ENCODE data around the gene TRIM10. TPM values are rescaled to one million over a fixed set of nuclear protein-coding genes. Genes with fewer than 3 reads are reported as not detected.

The TRIM10 gene
- total RNA-seq, 1 experiment from 2014 or later, result 0.95 TPM

DNA sequence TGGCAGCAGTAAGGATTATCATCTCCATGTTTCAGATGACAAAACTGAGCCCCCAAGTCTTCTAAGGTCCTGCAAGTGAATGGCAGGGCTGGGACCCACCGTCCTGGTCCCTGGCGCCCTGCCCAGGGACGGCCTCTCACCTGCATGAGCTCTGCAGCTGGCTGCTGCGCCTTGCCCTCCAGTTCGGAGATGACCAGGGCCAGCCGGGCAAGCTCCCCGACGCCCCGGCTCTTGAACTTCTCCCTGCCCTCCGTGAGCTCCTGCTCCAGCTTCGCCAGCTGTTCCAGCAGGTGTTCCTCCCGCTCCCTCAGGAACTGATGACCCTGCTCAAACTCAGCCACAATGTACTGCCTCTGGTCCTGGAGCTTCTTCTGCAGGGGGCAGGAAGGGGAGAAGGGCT, 35.4 kb upstream of the TRIM10 start:
- no peak for DNase-seq
- Mint-ChIP-seq H3K9me3 (ENCODE audit: unreplicated experiment) (no peaks in the 10 kb centered on the region), H3K27ac (ENCODE audit: unreplicated experiment) (no peak overlapping the region), H3K27me3 (ENCODE audit: insufficient read depth, unreplicated experiment) (no peaks in the 10 kb centered on the region), H3K4me1 (ENCODE audit: low read depth, unreplicated experiment) (no peaks in the 10 kb centered on the region), H3K36me3 (ENCODE audit: insufficient read depth, unreplicated experiment) (peaks cover 36% of the 10 kb centered on the region), H3K4me3 (ENCODE audit: unreplicated experiment) (no peak overlapping the region)
- H3K9me3 ChIP-seq, result no peaks in the 10 kb centered on the region
- no peaks in the 10 kb centered on the region for H3K4me1 ChIP-seq
- TF ChIP-seq, protein P1, sequence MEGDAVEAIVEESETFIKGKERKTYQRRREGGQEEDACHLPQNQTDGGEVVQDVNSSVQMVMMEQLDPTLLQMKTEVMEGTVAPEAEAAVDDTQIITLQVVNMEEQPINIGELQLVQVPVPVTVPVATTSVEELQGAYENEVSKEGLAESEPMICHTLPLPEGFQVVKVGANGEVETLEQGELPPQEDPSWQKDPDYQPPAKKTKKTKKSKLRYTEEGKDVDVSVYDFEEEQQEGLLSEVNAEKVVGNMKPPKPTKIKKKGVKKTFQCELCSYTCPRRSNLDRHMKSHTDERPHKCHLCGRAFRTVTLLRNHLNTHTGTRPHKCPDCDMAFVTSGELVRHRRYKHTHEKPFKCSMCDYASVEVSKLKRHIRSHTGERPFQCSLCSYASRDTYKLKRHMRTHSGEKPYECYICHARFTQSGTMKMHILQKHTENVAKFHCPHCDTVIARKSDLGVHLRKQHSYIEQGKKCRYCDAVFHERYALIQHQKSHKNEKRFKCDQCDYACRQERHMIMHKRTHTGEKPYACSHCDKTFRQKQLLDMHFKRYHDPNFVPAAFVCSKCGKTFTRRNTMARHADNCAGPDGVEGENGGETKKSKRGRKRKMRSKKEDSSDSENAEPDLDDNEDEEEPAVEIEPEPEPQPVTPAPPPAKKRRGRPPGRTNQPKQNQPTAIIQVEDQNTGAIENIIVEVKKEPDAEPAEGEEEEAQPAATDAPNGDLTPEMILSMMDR (IDR thresholded peaks at IDR 0.05; ENCODE audit: insufficient read depth in 1 of 2, low read depth in 1 of 2, low read length in 1 of 2, severe bottlenecking in 1 of 2, unreplicated experiment in 1 of 2), result no peak
- CTCF ChIA-PET, result no interaction called here
- H3K27me3 ChIP-seq (replicated peaks; ENCODE audit: control insufficient read depth, insufficient read depth, low read length), result no peaks in the 10 kb centered on the region
- H3K36me3 ChIP-seq (ENCODE audit: control insufficient read depth, insufficient read depth, low read length), result peaks cover 1% of the 10 kb centered on the region
- H3K4me3 ChIP-seq (ENCODE audit: low read depth, low read length), result no peak overlapping the region
- intact Hi-C loops (cut with micrococcal nuclease; ENCODE audit: unreplicated experiment), result no loop called here
- POLR2A ChIA-PET, result no interaction called here
- no TSS peak for BruUV-seq (replicated peaks)

DNA sequence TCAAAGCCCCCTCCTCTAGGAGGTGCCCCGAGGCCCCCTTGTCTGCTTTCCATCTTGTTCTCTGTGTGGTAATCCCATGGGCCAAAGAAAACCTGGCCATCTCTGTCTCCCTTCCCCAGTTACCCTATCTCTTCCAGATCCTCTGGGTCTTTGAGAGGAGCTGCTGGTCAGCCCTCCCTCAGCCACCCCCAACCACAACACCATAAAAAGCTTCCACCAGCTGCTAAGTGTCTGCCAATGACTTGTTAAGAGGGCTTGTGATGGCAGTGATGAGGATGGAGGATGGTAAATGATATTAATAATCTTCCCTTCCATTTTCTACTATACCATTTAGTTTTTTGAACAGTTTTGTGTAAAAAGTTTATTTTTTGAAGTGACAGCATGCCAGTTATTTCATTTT, 34.9 kb upstream of the TRIM10 start:
- DNase-seq, result no peak
- Mint-ChIP-seq H3K4me3 (ENCODE audit: unreplicated experiment) (no peak overlapping the region), H3K27ac (ENCODE audit: unreplicated experiment) (no peak overlapping the region), H3K36me3 (ENCODE audit: insufficient read depth, unreplicated experiment) (peaks cover 36% of the 10 kb centered on the region), H3K27me3 (ENCODE audit: insufficient read depth, unreplicated experiment) (no peaks in the 10 kb centered on the region), H3K9me3 (ENCODE audit: unreplicated experiment) (no peaks in the 10 kb centered on the region), H3K4me1 (ENCODE audit: low read depth, unreplicated experiment) (no peaks in the 10 kb centered on the region)
- peaks cover 1% of the 10 kb centered on the region for H3K36me3 ChIP-seq (ENCODE audit: control insufficient read depth, insufficient read depth, low read length)
- H3K4me1 ChIP-seq, result no peaks in the 10 kb centered on the region
- TF ChIP-seq, protein P1 (IDR thresholded peaks at IDR 0.05; ENCODE audit: insufficient read depth in 1 of 2, low read depth in 1 of 2, low read length in 1 of 2, severe bottlenecking in 1 of 2, unreplicated experiment in 1 of 2), result no peak
- ChIA-PET POLR2A (no interaction called here), CTCF (no interaction called here)
- H3K9me3 ChIP-seq, result no peaks in the 10 kb centered on the region
- H3K27me3 ChIP-seq (replicated peaks; ENCODE audit: control insufficient read depth, insufficient read depth, low read length), result no peaks in the 10 kb centered on the region
- H3K4me3 ChIP-seq (ENCODE audit: low read depth, low read length), result no peak overlapping the region
- BruUV-seq (replicated peaks), result no TSS peak
- intact Hi-C loops (cut with micrococcal nuclease; ENCODE audit: unreplicated experiment), result no loop called here

GRCh38 chr6:30194797-30195690, 34.0 kb upstream of the TRIM10 start:
- ChIA-PET POLR2A (no interaction called here), CTCF (no interaction called here)
- H3K4me1 ChIP-seq, result no peaks in the 10 kb centered on the region
- H3K4me3 Mint-ChIP-seq (ENCODE audit: unreplicated experiment), result no peak overlapping the region
- H3K27ac Mint-ChIP-seq (ENCODE audit: unreplicated experiment), result no peak overlapping the region
- intact Hi-C loops (cut with micrococcal nuclease; ENCODE audit: unreplicated experiment), result no loop called here
- TF ChIP-seq, protein P1 (IDR thresholded peaks at IDR 0.05; ENCODE audit: insufficient read depth in 1 of 2, low read depth in 1 of 2, low read length in 1 of 2, severe bottlenecking in 1 of 2, unreplicated experiment in 1 of 2), result no peak
- no peaks in the 10 kb centered on the region for H3K27me3 Mint-ChIP-seq (ENCODE audit: insufficient read depth, unreplicated experiment)
- no peak for DNase-seq
- peaks cover 38% of the 10 kb centered on the region for H3K36me3 Mint-ChIP-seq (ENCODE audit: insufficient read depth, unreplicated experiment)
- no TSS peak for BruUV-seq (replicated peaks)
- no peaks in the 10 kb centered on the region for H3K4me1 Mint-ChIP-seq (ENCODE audit: low read depth, unreplicated experiment)
- no peaks in the 10 kb centered on the region for H3K9me3 ChIP-seq
- H3K36me3 ChIP-seq (ENCODE audit: control insufficient read depth, insufficient read depth, low read length), result peaks cover 1% of the 10 kb centered on the region
- no peaks in the 10 kb centered on the region for H3K9me3 Mint-ChIP-seq (ENCODE audit: unreplicated experiment)
- no peaks in the 10 kb centered on the region for H3K27me3 ChIP-seq (replicated peaks; ENCODE audit: control insufficient read depth, insufficient read depth, low read length)
- H3K4me3 ChIP-seq (ENCODE audit: low read depth, low read length), result no peak overlapping the region

All from Caco-2 (cell line).